ENCODE results near the gene MAPK9.

MAPK9 gene

GRCh38 chr5:180291943-180292831, at the start of gene MAPK9:
MAPK9 (minus strand) TSS chr5:180292083; CDS start chr5:180280561, 11,522 bp downstream.
- peak; percentile 84 for DNase-seq

DNA sequence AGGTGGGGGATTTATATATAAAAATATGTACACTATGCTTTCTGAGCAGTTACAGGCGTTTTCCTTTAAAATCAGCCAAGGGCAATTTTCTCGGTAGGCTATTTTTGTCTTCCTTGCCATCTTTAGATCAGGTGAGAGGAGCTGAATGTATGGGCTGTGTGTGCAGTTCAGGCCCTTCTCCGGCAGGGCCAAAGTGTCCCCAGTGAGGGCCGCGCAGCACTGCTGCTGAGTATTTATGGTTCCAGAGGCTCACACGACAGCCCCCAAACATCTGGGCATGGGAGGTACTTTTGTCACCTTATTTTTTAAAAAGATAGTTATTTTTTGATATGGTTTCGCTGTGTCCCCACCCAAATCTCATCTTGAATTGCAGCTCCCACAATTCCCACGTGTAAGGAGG, 49.7 kb upstream of the MAPK9 start:
- no peak for DNase-seq

- no peak for DNase-seq
Measured at GRCh38 chr5:180340856-180341255, 49.0 kb upstream of the MAPK9 start.

DNA sequence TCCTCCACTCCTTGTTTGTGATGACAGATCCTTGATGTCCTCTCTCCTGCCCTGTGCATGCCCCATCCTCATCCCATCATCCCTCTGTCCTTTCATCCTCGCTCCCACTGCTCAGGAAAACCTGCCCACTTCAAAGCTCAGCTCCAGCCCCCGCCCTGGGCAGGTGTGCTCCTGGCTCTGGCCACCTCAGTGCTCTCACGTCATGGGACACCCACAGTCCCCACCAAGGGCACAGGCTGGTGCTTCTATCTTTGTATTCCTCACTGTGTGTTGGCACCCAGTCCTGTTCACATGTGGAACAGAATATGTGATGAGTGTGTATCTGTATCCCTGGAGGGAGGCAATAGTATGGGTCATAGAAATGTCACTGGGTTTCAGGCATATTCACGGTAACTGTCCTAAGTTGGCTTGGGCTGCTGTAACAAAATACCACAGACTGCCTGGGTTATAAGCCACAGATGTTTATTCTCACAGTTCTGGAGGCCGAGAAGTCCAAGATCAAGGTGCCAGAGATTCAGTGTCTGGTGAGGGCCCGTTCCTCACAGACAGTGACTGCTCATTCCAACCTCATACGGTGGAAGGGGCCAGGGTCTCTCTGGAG, 47.8 kb upstream of the MAPK9 start:
- no peak for DNase-seq

DNA sequence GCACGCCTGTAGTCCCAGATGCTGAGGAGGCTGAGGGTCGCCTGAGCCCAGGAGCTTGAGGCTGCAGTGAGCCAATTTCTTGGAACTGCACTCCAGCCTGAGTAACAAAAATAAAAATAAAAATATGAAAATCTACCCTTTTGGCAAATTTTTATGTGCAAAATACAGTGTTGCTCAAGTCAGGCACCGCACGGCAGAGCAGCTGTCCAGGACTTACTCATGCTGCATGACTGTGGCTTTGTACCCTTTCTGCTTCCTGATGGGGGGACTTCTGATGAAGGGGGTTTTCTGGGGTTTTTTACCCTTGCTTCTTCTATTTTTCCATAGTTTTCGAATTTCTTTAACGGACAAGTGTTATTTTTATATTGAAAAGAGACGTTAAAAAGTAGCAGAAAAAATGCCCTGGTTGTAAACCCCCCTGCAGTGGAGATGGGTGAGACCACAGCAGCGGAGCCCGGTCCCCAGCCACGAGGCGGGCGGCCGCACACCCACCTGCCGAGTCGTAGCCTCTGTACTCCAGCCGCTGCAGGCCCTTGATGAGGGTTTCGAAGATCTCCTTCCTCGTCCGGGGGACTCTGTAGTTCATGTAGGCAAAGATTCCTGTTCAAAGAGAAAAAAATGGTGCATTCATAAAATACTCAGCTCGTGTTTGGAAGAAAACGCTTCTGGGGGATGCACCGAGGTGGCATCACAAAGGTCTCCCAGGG, 46.3 kb upstream of the MAPK9 start:
- DNase-seq, result no peak

DNA sequence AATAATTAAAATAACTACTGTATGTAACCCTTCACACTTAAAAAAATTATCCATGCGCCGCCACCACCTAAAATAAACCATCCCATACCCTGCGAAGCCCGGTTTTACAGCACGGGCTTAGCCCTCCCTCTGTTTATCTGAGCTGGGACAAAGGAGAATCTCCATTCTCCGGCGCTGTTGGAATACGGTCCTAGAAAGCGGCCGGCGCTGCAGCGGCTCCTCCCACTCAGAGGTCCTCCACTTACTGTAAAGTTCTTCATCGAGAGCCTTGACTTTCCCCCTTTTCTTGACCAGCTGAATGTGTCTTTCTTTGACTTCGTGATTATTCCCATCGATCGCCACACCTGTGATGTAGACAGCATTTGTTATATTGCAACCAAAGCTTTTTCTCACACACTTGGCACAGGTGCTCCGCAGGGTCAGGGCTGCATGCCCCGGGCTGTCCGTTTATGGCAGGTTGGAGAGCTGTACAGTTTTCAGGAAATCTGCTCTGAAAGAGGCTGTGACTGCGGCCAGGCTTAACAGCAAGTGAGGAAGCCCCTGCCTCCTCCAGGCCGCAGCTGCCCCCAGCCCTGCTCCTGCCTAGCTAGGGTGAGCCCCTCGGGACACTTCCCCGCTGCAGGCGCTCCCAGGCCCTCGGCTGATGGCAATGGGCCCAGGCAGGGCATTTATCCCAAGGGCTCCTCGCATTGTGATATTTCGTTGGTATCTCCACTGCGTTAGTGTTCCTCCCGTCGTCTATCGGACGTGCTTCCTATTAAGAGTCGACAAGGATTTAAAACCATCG, 44.5 kb upstream of the MAPK9 start:
- no peak for DNase-seq

DNA sequence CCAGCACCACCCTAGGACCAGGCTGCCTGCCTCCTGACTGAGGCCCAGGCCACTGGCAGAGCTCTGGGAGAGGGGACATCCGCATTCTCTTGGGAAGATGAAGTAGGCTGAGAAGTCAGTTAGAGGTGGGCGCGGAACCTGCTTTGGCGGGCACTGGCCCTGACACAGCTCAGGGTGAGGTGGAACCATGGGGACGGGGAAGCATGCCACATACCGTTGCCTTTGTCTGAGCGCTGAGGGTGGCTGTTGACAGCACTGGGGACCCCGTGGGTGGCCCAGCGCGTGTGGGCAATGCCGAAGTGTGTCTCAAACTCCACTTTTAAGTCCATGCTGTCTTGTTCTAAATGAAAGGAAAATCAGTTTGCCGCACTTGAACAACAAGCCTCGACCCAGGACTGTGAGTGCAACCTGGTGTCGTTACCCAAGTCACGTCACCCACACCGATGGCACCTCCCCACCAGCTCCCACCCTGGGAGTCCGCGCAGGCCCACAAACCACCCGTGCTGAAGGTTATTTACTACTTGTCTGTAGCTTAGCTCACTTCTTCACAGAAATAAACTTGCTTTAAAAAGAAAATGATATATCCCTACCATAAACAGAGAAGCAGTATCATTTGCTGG, 43.8 kb upstream of the MAPK9 start:
- DNase-seq, result no peak

GRCh38 chr5:180334751-180335613, 43.1 kb upstream of the MAPK9 start:
- DNase-seq, result no peak

DNA sequence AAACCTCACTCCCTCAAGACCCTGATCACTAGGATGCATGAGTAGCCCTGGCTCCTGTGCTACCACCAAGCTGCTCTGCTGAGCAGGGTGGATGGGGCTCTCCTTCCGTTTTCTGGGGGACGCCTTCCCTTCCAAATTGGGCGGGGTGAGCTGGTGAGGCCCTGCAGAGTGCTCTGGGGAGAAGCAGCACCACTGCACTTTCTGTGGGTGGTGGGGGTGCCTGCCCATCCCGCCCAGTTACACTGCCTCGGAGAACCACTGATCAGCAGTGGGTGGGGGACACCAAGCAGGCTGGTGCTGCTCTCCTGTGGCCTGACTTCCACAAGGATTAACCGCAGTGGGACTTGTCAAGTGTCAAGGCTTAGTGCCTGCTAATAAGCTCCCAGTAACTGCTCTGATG, 42.3 kb upstream of the MAPK9 start:
- no peak for DNase-seq

DNA sequence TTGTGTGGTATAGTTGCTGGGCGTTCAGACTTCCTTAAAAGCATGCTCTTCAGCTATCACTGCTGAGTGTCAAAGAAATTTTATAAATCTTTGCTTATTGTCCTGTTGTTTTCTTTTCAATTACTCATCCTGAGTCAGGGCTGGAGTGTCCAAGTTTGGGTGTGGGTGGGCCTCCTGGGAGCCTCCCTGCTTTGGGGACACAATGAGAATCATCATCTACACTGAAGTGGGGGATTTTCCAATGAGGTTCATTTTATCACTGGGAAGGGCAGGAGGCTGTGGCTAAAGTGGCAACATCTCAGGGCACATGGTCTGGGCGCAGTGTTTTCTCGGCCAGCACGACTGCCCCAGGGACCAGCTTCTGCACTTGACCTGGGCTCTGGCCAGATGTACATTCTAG, 41.8 kb upstream of the MAPK9 start:
- no peak for DNase-seq

GRCh38 chr5:180332861-180333260, 41.0 kb upstream of the MAPK9 start:
- no peak for DNase-seq

GRCh38 chr5:180332051-180332517, 40.2 kb upstream of the MAPK9 start:
- no peak for DNase-seq

GRCh38 chr5:180331647-180331950, 39.7 kb upstream of the MAPK9 start:
- DNase-seq, result no peak

GRCh38 chr5:180330810-180331646, 39.1 kb upstream of the MAPK9 start:
- DNase-seq, result no peak

DNA sequence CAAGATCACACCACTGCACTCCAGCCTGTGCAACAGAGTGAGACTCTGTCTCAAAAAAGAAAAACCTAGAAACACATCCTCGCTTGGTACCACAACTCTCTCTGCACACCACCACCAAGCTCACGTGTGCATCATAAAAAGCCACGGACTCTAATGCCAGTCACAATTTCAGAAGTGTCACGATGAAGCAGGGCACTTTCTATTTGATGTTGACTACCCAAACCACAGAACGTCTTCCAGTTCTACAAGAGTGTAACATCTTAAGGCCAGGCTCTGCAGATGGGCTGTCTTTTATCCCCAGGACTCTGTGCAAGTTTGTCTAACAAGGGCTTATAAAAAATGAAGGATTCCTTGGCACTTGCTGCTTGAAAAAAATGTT, 38.4 kb upstream of the MAPK9 start:
- DNase-seq, result no peak

GRCh38 chr5:180329606-180330269, 37.9 kb upstream of the MAPK9 start:
- no peak for DNase-seq

DNA sequence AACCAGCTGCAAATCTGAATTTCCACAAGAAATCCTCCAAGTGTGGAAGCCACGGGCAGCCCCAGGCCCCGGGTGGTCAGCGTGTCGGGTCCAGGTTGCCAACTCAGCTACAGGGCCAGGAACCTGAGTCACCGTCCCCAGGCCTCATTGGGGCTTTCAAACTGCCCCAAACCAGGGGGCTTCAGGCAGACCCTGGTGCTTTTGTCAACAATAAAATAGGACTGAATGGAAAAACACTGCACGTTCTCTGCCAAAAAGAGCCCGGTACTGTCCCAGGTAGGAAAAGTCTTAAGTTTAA, 37.2 kb upstream of the MAPK9 start:
- DNase-seq, result no peak

DNA sequence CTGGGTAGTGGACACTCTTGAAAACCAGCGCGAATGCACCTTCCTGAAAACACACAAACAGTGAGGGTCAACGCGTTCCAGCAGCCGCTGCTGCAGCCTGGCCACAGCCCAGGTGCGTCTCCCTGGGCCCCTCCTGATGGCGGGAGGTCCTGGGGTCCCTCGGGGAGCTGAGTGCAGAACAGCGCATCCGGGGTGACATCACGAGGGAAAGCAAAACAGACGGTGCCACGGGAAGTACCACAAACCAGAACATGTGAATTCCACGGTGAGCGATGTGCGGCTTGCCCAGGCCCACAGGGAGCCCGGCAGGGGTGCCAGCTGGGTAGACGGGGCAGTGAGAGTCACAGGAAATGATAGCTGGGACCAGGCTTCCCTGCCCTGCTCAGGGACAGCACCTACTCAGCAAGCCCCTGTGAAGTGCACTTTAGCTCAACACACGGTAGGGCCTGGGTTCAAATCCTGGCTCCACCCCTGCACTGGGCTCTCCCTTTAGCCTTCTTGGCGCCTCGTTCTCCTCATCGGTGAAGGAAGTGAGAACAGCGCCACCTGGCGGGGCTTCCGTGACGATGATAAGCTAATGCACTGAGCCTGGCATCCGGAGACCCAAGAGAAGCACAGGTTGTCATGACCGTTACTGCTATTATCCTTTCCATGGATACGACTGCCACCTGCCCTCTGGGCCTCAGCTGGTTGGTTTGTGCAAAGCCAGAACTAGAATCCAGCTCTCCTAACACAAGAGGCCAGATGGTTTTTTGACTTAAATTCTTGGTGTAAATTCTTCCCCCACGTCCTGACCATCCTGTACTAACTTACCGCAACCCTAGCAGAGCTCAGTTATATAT, 36.6 kb upstream of the MAPK9 start:
- peak; percentile 92 for DNase-seq

DNA sequence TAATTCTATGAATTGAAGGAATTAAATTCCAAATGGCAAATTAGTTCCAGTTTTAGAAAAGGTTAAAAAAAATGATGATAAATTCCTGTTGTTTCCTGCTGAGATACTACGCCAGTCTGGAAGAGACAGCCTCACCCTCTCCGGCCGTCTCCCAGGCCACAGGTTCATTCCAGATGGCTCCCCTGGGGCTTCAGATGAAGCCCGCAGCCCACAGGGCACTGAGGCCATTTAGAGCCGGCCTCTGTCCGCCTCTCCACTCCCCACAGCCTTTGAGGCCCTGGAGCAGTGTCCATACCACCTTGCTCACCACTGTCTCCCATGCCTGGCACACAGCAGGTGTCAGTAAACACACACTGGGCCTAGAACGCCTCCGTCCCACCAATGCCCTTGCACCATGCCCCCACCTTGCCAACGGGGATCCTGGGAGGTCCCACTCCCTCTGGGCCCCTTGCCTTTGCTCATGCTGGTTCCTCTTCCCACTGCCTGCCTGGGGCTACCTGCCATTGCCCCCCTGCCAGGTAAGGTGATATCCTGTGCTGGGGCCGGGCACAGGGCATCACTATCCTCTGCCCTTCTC, 35.2 kb upstream of the MAPK9 start:
- DNase-seq, result no peak

All from activated CD4-positive, alpha-beta T cell treated with anti-CD3 and anti-CD28 coated beads for 48 hours (primary cell).